Measurements from ENCODE around the gene NAV1.

DNA sequence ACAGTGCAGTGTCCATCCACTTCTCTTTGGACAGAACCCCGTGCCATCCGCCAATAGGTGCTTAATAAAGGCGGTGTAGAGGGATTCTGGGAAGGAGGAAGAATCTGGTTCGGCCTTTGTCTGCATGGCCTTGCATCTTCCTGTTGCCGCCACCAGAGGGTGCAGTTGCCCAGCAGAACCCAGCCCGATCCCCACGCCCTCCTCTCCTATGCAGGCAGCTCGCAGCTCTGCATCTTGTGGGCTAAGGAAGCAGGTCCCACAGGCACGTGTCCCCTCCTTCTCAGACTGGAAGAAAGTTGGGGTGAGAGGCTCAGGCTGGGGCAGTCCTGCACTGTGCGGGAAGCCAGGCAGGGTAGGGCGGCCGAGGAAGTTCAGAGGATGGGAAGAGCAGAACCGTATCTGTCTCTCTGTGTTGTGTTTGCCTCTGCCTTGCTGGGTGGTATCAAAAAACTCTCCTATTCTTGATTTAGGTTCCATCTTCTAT, 20.8 kb downstream of the NAV1 start:
- no peak; the same call in 1 of the 2 replicates for TF ChIP-seq L3MBTL2 (conservative IDR thresholded peaks at IDR 0.05)
- no peak for TF ChIP-seq SUZ12 (IDR thresholded peaks at IDR 0.05)
- no peak for TF ChIP-seq FOXA1 (IDR thresholded peaks at IDR 0.05)
- TF ChIP-seq FOXM1 (IDR thresholded peaks at IDR 0.05; ENCODE audit: borderline replicate concordance), result no peak
- TF ChIP-seq NFRKB (IDR thresholded peaks at IDR 0.05), result no peak
